A549 (cell line): Measurements from ENCODE around the gene SACS. TPM values are rescaled to one million over a fixed set of nuclear protein-coding genes. Genes with fewer than 3 reads are reported as not detected.
"Not testable (repeated sequence)": the region's sequence is repeated elsewhere in the genome, so short reads cannot be mapped to it uniquely, and the experiment has no call there.

Experiments
- ATAC-seq, 2 experiments: fragments of 200-7000 bp in 1 of 2; fragments of >200 bp in 1 of 2; cut with Nextera tagmentation in 1 of 2; cut with Tn5 transposase in 1 of 2; 3 replicates each; pipeline versions ENCODE4 v1.8.0 to v1.9.1; 2018 to 2020; ENCODE audit warnings: mild to moderate bottlenecking in 1 of 2, moderate library complexity in 1 of 2
- CTCF ChIA-PET: fragments of 300-600 bp; sonication (Branson Sonifier 250); formaldehyde crosslinking; extraction: SDS; loops from one replicate; lab custom pipeline; 2021; ENCODE audit warnings: antibody characterized with exemption, inconsistent platforms; lab: Yijun Ruan, JAX
- POLR2A ChIA-PET: fragments of 350-600 bp; formaldehyde crosslinking; extraction: SDS; loops from one replicate; lab custom pipeline; 2021; ENCODE audit warnings: antibody characterized with exemption, inconsistent platforms; lab: Yijun Ruan, JAX
- DNase-seq, 2 experiments: peaks; one replicate each; pipeline versions ENCODE4 v3.0.0 to v3.0.0-alpha.2; 2011 to 2016; ENCODE audit warnings: low read depth in 1 of 2, low spot score in 1 of 2
- FAIRE-seq: peaks from 2 replicates; lab custom pipeline; 2011; peaks lifted over from hg19 to GRCh38; lab: Jason Lieb, UNC
- H3K27ac ChIP-seq, 2 experiments: fragments of >200 bp; sonication (Bioruptor Twin); formaldehyde crosslinking; 3 replicates each; pipeline ENCODE4 v1.5.1; 2016 to 2017
- H3K4me1 ChIP-seq: fragments of >200 bp; sonication (Bioruptor Twin); formaldehyde crosslinking; 3 replicates; pipeline ENCODE4 v1.6.1; 2016
- H3K4me2 ChIP-seq: fragments of >200 bp; sonication (Bioruptor Twin); formaldehyde crosslinking; 3 replicates; pipeline ENCODE4 v1.6.1; 2016
- H3K4me3 ChIP-seq: fragments of >200 bp; sonication (Bioruptor Twin); formaldehyde crosslinking; 3 replicates; pipeline ENCODE4 v1.5.1; 2016
- H3K9me3 ChIP-seq: fragments of >200 bp; sonication (Bioruptor Twin); formaldehyde crosslinking; 3 replicates; pipeline ENCODE4 v1.6.1; 2016
- CEBPB ChIP-seq, 2 experiments: fragments of >200 bp in 1 of 2; sonication (Bioruptor Twin) in 1 of 2; formaldehyde crosslinking in 1 of 2; IDR thresholded peaks; 2 replicates each; pipeline ENCODE4 v1.6.1; 2012 to 2016
- CHD4 ChIP-seq: fragments of 200-600 bp; sonication (generic); IDR thresholded peaks from 2 replicates; pipeline ENCODE4 v1.6.1; 2016; ENCODE audit warnings: antibody characterized with exemption, mild to moderate bottlenecking, borderline replicate concordance
- EHF ChIP-seq: fragments of 250-450 bp; sonication (Bioruptor Pico); IDR thresholded peaks from 2 replicates; pipeline ENCODE4 v1.5.0; 2020; ENCODE audit warnings: mild to moderate bottlenecking
- EHMT2 ChIP-seq: fragments of 200-600 bp; sonication (generic); IDR thresholded peaks from 2 replicates; pipeline ENCODE4 v1.6.1; 2016; ENCODE audit warnings: antibody characterized with exemption, low read depth, mild to moderate bottlenecking, moderate library complexity
- GATA3 ChIP-seq: IDR thresholded peaks from 2 replicates; pipeline ENCODE4 v1.6.1; 2012; ENCODE audit warnings: borderline replicate concordance
- HEYL ChIP-seq: fragments of 250-450 bp; sonication (Bioruptor Pico); IDR thresholded peaks from 2 replicates; pipeline ENCODE4 v1.8.0; 2021; ENCODE audit warnings: mild to moderate bottlenecking, moderate library complexity
- HOXB13 ChIP-seq: fragments of 250-450 bp; sonication (Bioruptor Pico); IDR thresholded peaks from 2 replicates; pipeline ENCODE4 v1.5.0; 2020; ENCODE audit warnings: low read depth, mild to moderate bottlenecking, moderate library complexity
- JUN ChIP-seq, 2 experiments: fragments of >200 bp; sonication (Bioruptor Twin); formaldehyde crosslinking; IDR thresholded peaks; 2 replicates in 1 of 2; 3 replicates in 1 of 2; pipeline ENCODE4 v1.6.1; 2016 to 2017
- KDM5A ChIP-seq: fragments of 200-600 bp; sonication (generic); IDR thresholded peaks from 2 replicates; pipeline ENCODE4 v1.6.1; 2016; ENCODE audit warnings: antibody characterized with exemption, mild to moderate bottlenecking
- MAFK ChIP-seq: fragments of 450-650 bp; IDR thresholded peaks from 2 replicates; pipeline ENCODE4 v1.6.1; 2014; ENCODE audit not compliant: partially characterized antibody
- NFE2L2 ChIP-seq: fragments of 150-350 bp; conservative IDR thresholded peaks from 2 replicates; pipeline ENCODE4 v1.6.1; 2014; ENCODE audit warnings: low read length
- NPAS2 ChIP-seq: fragments of 250-450 bp; sonication (Bioruptor Pico); IDR thresholded peaks from 2 replicates; pipeline ENCODE4 v1.8.0; 2022; ENCODE audit warnings: mild to moderate bottlenecking, moderate library complexity, borderline replicate concordance
- PHF8 ChIP-seq: fragments of 200-600 bp; sonication (generic); IDR thresholded peaks from 2 replicates; pipeline ENCODE4 v1.6.1; 2016; ENCODE audit warnings: low read depth, mild to moderate bottlenecking, antibody characterized with exemption, moderate library complexity, borderline replicate concordance
- RAD21 ChIP-seq, 2 experiments: fragments of >200 bp in 1 of 2; sonication (Bioruptor Twin) in 1 of 2; formaldehyde crosslinking in 1 of 2; IDR thresholded peaks in 1 of 2; conservative IDR thresholded peaks in 1 of 2; 2 replicates in 1 of 2; 3 replicates in 1 of 2; pipeline ENCODE4 v1.6.1; 2012 to 2018; ENCODE audit warnings: inconsistent platforms in 1 of 2
- RFX5 ChIP-seq: fragments of 450-650 bp; IDR thresholded peaks from 2 replicates; pipeline ENCODE4 v1.7.1; 2014; ENCODE audit warnings: antibody characterized with exemption, mild to moderate bottlenecking, moderate library complexity
- SREBF2 ChIP-seq: fragments of 450-650 bp; IDR thresholded peaks from 2 replicates; pipeline ENCODE4 v1.6.1; 2014; ENCODE audit warnings: mild to moderate bottlenecking, moderate library complexity
- ZFP36 ChIP-seq: fragments of 450-650 bp; IDR thresholded peaks from 2 replicates; pipeline ENCODE4 v1.6.1; 2014; ENCODE audit warnings: borderline replicate concordance; ENCODE audit not compliant: partially characterized antibody
- ZSCAN20 ChIP-seq: fragments of 250-450 bp; sonication (Bioruptor Pico); IDR thresholded peaks from 2 replicates; pipeline ENCODE4 v1.8.0; 2022; ENCODE audit warnings: mild to moderate bottlenecking, moderate library complexity
- WGBS: methylation state at CpG from one replicate; pipeline ENCODE4 v1.1.6; 2017; ENCODE audit errors: missing lambda C conversion rate; 5-methylcytosine and 5-hydroxymethylcytosine counted together
- polyA plus RNA-seq, 4 experiments: library from polyadenylated mRNA; depleted of rRNA in 3 of 4; stranded (reverse); fragments of >200 nt; fragmentation: RNase III in 1 of 4; extraction: RNeasy Plus Mini Kit Qiagen cat#74134 plus additional on column Dnase treatment in 1 of 4; gene quantifications; 2 replicates in 3 of 4; 3 replicates in 1 of 4; pipeline ENCODE4 v1.2.3, GENCODE V29; 2011 to 2017
- TF ChIP-seq, protein P1 (sequence below): fragments of 450-650 bp; IDR thresholded peaks from 2 replicates; pipeline ENCODE4 v1.6.1; 2014; ENCODE audit warnings: antibody characterized with exemption
- TF ChIP-seq, protein P2 (sequence below): fragments of >200 bp; sonication (Bioruptor Twin); formaldehyde crosslinking; IDR thresholded peaks from 3 replicates; pipeline ENCODE4 v1.6.1; 2016
- TF ChIP-seq, protein P3 (sequence below): fragments of >200 bp; sonication (Bioruptor Twin); formaldehyde crosslinking; IDR thresholded peaks from 2 replicates; pipeline ENCODE4 v1.6.1; 2016
- TF ChIP-seq, protein P4 (sequence below): fragments of 150-350 bp; IDR thresholded peaks from 2 replicates; pipeline ENCODE4 v1.6.1; 2014; ENCODE audit warnings: low read depth, mild to moderate bottlenecking, low read length
- TF ChIP-seq, protein P5 (sequence below): IDR thresholded peaks from 2 replicates; pipeline ENCODE4 v1.6.1; 2012

The SACS gene
- polyA plus RNA-seq, 2 of the 4 experiments (the other 2 are of a cell fraction): 6.9 to 23.8 TPM

DNA sequence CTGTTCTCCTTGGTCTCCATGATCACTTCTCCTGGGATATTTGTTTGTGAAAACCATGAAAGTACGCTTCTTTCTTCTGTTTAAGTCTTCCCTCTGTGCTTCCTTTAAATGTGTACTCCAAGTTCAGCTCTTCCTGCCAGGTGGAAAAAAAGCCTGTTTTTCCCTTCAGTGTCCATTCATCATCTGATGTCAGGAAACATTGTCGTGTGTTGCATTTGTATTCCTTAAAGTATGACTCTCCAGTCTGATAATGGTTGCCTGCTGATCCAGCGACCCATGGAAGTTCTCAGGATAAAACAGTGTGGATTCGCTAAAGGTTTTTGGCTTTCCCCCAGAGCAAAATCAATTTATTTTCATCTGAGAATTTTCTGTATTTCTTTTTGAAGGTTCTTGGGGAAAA is 22.3 kb downstream of the SACS start:
- FAIRE-seq (no peak), DNase-seq (no peak), ATAC-seq (no peak)
- Histone ChIP-seq H3K4me3 (no peak overlapping the region), H3K9me3 (no peaks in the 10 kb centered on the region), H3K4me2 (no peak overlapping the region), H3K27ac (no peak overlapping the region), H3K4me1 (no peaks in the 10 kb centered on the region)
- 72% methylated on average over 4 of the region's 4 CpGs for WGBS
- ChIA-PET CTCF (no interaction called here), POLR2A (no interaction called here)
- TF ChIP-seq NPAS2 (CRISPR knock-in tag) (no peak), RFX5 (no peak), EHF (CRISPR knock-in tag) (no peak), NFE2L2 (no peak), HEYL (CRISPR knock-in tag) (no peak), RAD21 (conservative IDR thresholded peaks at IDR 0.05 in 1 of 2, IDR thresholded peaks at IDR 0.05 in 1 of 2) (no peak), PHF8 (no peak), EHMT2 (no peak)
- TF ChIP-seq, protein P1, sequence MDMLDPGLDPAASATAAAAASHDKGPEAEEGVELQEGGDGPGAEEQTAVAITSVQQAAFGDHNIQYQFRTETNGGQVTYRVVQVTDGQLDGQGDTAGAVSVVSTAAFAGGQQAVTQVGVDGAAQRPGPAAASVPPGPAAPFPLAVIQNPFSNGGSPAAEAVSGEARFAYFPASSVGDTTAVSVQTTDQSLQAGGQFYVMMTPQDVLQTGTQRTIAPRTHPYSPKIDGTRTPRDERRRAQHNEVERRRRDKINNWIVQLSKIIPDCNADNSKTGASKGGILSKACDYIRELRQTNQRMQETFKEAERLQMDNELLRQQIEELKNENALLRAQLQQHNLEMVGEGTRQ: no peak

DNA sequence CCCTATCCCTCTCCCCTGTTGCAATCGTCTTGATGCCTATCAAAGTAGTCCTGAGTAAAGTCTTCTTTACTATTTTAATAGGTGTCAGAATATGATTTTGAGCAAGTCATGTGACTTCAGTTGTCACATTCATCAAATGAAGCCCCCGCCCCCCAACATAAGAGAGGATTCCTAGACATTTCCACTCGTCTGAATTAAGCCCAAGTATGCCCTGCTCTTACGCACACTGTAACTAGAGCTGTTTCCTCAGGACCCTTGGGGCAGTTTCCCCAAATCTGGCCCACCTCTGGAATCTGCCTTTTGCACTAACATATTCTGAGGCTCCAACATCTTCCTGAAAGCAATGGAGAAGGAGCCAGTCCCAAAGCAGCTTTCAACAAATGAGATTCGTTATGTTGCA is 25.5 kb downstream of the SACS start:
- ATAC-seq (no peak), DNase-seq (no peak), FAIRE-seq (no peak)
- H3K4me3 ChIP-seq: no peak overlapping the region
- no peak overlapping the region for H3K27ac ChIP-seq
- CTCF ChIA-PET: interaction anchor here (0.6 to 1.2 kb wide), 2 partner anchors 16 to 323 kb away, joined by 3 read pairs; no protein-coding TSS in a partner anchor
- no peak overlapping the region for H3K4me2 ChIP-seq
- no peaks in the 10 kb centered on the region for H3K9me3 ChIP-seq
- POLR2A ChIA-PET: no interaction called here
- no peaks in the 10 kb centered on the region for H3K4me1 ChIP-seq
- WGBS: 87% methylated on average over 5 of the region's 5 CpGs
- TF ChIP-seq, protein P1: no peak
- TF ChIP-seq HOXB13 (CRISPR knock-in tag) (no peak), ZSCAN20 (CRISPR knock-in tag) (no peak), CEBPB (IDR thresholded peaks at IDR 0.05) (no peak), JUN (IDR thresholded peaks at IDR 0.05) (no peak), NPAS2 (CRISPR knock-in tag) (no peak), ZFP36 (no peak), SREBF2 (no peak), CHD4 (no peak), GATA3 (no peak), KDM5A (no peak), MAFK (no peak)
- TF ChIP-seq, protein P2, sequence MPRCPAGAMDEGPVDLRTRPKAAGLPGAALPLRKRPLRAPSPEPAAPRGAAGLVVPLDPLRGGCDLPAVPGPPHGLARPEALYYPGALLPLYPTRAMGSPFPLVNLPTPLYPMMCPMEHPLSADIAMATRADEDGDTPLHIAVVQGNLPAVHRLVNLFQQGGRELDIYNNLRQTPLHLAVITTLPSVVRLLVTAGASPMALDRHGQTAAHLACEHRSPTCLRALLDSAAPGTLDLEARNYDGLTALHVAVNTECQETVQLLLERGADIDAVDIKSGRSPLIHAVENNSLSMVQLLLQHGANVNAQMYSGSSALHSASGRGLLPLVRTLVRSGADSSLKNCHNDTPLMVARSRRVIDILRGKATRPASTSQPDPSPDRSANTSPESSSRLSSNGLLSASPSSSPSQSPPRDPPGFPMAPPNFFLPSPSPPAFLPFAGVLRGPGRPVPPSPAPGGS: no peak
- TF ChIP-seq, protein P3, sequence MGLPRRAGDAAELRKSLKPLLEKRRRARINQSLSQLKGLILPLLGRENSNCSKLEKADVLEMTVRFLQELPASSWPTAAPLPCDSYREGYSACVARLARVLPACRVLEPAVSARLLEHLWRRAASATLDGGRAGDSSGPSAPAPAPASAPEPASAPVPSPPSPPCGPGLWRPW: no peak
- TF ChIP-seq, protein P4, sequence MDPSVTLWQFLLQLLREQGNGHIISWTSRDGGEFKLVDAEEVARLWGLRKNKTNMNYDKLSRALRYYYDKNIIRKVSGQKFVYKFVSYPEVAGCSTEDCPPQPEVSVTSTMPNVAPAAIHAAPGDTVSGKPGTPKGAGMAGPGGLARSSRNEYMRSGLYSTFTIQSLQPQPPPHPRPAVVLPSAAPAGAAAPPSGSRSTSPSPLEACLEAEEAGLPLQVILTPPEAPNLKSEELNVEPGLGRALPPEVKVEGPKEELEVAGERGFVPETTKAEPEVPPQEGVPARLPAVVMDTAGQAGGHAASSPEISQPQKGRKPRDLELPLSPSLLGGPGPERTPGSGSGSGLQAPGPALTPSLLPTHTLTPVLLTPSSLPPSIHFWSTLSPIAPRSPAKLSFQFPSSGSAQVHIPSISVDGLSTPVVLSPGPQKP: no peak
- TF ChIP-seq, protein P5, sequence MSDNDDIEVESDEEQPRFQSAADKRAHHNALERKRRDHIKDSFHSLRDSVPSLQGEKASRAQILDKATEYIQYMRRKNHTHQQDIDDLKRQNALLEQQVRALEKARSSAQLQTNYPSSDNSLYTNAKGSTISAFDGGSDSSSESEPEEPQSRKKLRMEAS: no peak

DNA sequence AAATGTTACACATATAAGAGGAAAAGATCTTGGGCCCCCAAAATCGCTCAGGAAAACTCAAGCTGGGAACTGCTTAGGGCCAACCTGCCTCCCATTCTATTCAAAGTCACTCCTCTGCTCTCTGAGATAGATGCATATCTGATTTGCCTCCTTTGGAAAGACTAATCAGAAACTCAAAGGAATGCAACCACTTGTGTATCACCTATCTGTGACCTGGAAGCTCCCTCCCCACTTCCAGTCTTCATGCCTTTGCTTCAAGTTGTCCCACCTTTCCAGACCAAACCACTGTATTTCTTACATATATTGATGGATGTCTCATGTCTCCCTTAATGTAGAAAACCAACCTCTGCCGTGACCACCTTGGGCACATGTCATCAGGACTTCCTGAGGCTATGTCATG is 32.3 kb downstream of the SACS start:
- FAIRE-seq, H3K4me3 ChIP-seq, DNase-seq, CTCF ChIA-PET, H3K27ac ChIP-seq, ATAC-seq, H3K4me1 ChIP-seq, H3K9me3 ChIP-seq, H3K4me2 ChIP-seq, POLR2A ChIA-PET: not testable (repeated sequence)
- 91% methylated on average over 2 of the region's 2 CpGs for WGBS
